NCI-H2029 (cell line): ENCODE results near the gene AMBRA1.

ENCODE experiments used
- DNase-seq: peaks from one replicate; lab custom pipeline; 2025; lab: John Stamatoyannopoulos, UW

The AMBRA1 gene

GRCh38 chr11:46565232-46565840 lies 28.5 kb downstream of the AMBRA1 start:
- no peak for DNase-seq

DNA sequence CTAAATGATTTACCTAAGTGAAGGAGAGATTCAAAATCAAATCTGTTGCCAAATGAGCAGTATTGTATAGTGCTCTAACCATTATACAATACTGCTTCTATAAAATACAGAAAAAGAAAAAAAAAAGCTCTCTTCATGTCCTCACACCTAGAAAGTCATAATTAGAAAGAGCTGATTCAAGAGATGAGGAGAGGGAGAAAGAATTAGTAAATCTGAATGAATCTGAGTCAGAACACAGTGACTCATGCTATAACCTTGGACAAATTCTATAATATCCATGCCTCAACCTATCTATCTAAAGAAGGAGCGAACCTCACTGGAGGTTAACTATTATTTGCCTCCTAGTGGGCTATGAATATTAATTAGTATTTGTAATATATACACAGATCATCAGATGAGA lies 29.4 kb downstream of the AMBRA1 start:
- DNase-seq = no peak

GRCh38 chr11:46562527-46562926 lies 31.3 kb downstream of the AMBRA1 start:
- DNase-seq = no peak

- peak; percentile 62 for DNase-seq
These were observed 33.4 kb downstream of the AMBRA1 start for GRCh38 chr11:46560300-46560991.

DNA sequence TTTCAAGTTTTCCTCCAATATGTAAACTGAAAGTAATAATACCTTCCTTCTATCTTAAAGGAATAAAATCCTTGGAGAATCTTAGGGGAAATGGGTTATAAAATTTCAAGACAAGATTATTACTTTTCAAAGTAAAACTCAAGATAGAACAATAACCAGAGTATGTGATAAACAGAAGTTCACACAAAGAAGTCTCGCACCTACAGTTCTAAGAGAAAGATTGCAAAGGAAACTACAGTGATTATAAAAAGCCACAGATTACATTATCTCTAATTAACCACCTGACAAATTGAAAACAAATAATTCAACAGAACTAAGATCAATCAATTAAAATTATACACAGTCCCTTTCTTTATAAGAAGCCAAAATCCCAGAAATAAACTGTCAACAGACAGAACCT lies 34.0 kb downstream of the AMBRA1 start:
- no peak for DNase-seq

GRCh38 chr11:46557684-46558151 lies 36.1 kb downstream of the AMBRA1 start:
- DNase-seq = no peak

DNA sequence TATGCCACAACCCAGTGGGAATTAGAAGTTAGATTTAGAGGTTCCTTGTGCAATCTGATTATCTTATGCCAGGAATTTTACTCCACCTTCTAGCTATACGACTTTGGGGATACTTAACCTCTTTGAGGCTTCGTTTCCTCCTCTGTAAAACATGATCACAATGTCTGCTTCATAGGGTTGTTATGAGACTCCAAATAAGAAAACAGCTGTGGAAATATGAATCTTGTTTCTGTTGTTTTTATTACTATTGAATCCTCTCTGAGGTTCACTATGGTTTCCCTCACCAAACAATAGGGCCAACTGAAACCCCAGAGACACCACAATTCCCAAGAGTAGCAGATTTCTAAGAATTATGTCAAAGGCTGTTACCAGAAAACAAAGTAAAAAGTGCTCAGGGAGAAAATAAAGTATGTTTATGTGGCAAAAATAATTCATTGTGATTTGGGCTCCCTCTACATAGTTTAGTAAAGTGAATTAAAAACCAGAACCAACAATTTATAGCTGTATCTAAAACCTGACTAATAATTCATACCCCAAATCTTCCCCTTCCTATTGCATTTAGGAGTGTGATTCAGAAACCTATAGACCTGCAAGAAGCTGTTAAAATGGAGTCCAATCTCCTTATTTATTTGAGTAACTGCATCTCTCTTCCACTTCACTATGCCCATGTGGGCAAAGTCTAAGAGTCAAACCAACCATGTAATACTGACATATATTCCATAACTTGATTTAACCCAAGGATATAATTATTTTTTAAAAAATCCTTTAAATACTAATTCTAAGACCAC lies 38.4 kb downstream of the AMBRA1 start:
- DNase-seq = no peak

- no peak for DNase-seq
These were observed 39.3 kb downstream of the AMBRA1 start for GRCh38 chr11:46554213-46555147.

- no peak for DNase-seq
These were observed 40.0 kb downstream of the AMBRA1 start for GRCh38 chr11:46553814-46554212.

- DNase-seq = no peak
These were observed 42.6 kb downstream of the AMBRA1 start for GRCh38 chr11:46551261-46551660.

DNA sequence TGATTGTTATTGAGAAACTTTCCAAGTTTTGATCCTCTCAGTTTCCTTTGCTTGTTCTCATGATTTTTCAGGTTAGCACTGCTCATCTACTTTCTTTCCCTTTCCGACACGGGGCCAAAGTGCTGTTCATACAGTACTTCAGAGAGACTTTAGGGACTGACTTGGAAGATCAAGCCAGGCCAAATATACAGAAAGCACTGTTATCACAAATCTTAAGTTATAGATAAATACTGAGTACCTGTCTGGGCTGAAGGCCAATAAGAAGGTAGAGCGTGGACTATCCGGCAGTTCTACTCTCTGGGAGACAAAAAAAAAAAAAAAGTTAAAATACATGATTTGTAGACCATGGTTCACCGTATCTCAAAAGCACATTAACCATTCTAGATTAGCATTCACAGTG lies 46.2 kb downstream of the AMBRA1 start:
- DNase-seq = no peak

DNA sequence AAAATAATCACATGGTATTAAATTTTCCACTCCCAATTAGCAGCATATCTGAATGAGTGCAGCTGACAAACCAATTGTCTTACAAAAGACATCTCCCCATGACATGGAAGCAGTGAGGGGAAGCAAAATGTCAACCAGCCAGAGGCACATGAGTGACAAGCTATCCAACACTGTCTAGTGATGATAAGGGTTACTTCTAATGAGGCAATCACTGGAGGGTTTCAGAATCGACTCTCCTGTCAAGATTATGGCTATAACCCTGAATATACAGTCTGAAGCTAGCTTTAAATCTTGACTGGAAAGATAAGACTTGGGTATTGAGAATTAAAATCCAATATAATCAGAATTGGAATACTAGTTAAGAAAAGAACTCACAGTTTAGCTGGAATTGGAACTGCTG lies 50.3 kb downstream of the AMBRA1 start:
- DNase-seq = no peak

DNA sequence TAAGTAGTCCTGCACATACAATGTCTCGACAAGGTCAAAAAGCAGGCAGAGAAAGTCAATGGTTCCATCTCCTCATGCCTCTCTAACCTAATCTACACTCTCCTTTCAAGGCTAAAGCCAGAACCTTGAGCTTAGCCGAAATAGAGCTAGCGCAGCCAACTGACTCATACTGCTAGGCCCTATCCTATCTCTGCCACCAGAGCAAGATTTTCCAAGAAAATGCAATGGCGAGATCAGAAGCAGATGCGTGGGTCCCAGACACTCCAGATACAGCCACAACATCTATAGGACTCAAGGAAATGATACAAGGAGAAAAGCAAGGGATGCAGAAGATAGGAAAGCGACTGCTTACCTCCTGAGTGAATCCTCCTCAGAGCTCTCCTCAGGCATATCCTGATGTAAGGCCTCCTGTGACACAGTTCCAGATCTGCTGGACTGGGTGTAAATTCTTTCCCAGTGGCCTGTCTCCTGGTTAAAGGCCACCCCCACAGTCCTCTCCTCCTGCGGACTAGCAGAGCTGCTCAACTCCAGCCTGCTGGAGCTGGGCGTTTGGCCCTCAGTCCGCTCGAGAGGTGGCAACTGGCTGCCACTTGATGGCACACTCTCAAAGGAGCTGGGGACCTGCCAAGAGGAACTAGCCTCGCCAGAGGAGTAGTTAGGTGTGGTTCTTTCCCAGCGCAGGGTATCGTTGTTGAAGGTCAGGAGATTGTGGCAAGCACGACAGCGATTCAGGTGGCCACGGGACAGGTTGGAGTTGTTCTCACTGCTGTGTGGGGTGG lies 52.0 kb downstream of the AMBRA1 start:
- peak; percentile 88 for DNase-seq

GRCh38 chr11:46540807-46541206 lies 53.0 kb downstream of the AMBRA1 start:
- no peak for DNase-seq

- DNase-seq = peak; percentile 52
These were observed 56.1 kb downstream of the AMBRA1 start for GRCh38 chr11:46537537-46538295.

DNA sequence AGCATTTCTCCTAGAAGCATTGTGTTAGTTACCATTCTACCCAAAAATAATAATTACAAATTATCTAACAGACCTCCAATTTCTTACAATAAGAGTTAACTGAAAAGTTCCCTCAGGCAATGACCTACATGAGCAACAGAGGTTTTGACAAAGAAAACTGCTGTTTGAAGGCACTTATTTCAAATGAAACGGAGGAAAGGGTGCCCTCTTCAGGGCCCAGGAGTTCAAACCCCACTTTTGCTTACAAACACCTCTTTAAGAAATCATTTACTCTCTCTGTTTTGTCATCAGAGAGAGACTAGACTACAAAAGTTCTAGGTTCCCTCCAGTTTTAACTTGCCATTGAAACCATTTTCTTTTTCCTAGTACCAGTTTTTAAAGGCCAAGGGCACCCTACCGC lies 56.7 kb downstream of the AMBRA1 start:
- no peak for DNase-seq

GRCh38 chr11:46535688-46536087 lies 58.1 kb downstream of the AMBRA1 start:
- no peak for DNase-seq

- DNase-seq = no peak
These were observed 59.1 kb downstream of the AMBRA1 start for GRCh38 chr11:46534711-46535110.

- no peak for DNase-seq
These were observed 60.3 kb downstream of the AMBRA1 start for GRCh38 chr11:46533396-46534100.
